SW 1271 (cell line): ENCODE data around the gene PRLH.
"Not testable (repeated sequence)": the region's sequence is repeated elsewhere in the genome, so short reads cannot be mapped to it uniquely, and the experiment has no call there.

Source experiments
- DNase-seq, 2 experiments: peaks; one replicate each; lab custom pipeline; 2025; lab: John Stamatoyannopoulos, UW

PRLH gene

DNA sequence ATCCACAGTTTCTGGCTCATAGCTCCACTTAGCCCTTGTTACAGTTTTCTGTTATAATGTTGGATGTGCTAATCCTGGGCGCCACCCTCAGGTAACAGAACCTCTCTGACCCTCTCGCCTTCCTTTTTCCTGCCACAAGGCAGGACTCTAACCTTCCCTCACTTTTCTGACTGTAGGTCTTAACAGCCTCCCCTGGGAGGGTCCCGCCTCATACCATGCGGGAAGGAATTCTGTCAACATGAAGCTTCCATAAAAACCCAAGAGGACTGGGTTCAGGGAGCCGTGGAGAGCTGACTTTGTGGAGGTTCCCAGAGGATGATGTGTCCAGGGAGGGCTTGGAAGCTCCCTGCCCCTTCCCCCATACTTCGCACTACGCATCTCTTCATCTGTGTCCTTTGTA, 36.0 kb downstream of the PRLH start:
- no peak for DNase-seq

DNA sequence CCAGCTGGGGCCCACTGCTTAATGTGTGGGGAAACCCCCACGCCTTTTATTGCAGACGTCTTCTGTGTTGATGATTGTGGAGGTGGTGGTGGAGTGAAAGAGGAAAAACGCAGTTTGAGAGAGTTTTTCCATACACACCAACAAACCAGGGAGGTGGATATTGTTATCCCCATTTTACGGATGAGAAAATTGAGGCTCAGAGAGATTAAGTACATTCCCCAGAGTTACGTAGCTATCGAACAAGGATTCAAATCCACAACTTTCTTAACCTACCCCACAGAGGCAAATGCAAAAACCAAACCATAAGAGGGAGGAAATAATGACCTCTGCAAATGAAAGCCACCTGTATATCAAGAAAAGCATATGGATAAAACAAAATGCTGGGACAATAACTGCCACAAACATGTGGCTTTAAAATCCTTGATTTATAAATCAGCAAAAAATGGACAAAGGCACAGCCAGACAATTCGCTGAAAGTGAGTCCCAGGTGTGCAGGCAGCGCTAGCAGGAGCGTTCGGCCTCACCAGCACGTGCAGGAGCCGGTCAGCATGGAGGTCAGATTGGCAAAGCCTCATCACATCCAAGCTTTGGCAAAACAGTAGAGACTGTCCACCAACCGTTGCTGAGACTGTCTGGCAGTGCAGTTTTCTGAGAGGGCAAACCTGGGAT, 36.8 kb downstream of the PRLH start:
- DNase-seq, result no peak

DNA sequence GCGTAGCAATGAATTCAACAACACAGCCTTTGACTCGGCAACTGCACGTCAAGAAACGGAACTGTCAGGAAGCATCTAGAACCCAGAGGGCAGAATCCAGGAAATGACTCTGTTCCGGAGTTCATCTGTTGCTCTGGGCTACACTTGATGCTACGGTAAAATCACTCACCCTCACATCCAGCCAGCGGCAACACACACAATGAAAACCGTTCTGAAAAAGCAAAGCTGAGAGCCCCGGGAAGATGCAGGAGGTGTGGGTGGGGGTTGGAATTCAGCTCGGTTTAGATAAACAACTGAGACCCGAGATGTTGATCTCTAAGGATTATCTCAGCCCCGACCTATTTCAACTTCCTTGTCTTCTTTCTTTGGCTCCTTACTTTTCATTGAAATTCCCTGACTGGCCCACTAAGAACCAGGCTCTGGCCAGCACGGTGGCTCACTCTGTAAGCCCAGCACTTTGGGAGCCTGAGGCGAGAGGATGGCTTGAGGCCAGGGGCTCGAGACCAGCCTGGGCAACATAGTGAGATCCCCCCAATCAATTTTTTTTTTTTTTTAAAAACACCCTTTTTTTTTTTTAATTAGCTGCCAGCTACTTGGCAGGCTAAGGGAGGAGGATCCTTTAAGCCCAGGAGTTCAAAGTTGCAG, 37.5 kb downstream of the PRLH start:
- DNase-seq, result peak in 1 of 2 experiments; percentile 28

DNA sequence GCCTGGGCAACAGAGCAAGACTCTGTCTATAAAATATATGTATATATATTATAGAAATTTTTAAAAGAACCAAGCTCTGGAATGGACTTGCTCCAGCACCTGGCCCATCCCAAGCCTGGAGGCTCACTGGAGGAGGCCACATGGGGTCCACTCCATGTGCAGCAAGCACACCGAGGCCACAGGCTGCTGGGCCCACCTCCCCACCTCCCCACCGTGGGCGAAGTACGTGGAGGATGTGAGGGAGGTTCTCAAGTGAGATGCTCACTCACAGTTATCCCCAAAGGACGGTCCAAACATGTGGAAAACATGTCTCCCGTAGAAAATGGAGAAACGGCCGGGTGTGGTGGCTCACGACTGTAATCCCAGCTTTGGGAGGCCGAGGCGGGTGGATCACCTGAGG, 38.0 kb downstream of the PRLH start:
- DNase-seq, result no peak

DNA sequence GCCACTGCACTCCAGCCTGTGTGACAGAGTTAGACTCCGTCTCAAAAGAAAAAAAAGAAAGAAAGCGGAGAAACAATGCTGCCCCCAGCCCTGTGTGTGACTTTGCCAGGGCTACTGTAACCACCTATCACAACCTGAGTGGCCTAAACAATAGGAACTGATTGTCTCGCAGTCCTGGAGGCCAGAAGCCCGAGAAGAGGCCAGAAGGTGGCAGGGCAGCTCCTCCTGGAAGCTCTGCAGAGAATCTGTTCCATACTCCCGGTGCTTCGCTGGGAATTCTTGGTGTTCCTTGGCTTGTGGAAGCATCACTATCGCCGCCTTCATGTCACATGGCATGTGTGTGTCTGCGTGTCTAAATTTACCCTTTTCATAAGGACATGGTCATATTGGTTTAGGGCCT, 38.6 kb downstream of the PRLH start:
- DNase-seq, result peak in 1 of 2 experiments; percentile 18

DNA sequence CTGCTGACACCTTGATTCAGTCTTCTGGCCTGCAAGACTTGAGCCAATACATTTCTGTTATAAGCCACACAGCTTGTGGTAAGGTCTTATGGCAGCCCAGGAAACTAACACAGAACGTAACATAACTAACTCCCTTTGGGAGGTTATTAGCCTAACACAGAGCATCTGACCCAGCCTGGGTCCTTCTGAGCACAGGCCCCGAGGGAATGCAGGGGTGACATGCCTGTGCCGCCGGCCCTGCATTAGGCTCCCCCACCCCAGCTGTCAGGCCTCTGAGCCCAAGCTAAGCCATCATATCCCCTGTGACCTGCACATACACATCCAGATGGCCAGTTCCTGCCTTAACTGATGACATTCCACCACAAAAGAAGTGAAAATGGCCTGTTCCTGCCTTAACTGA, 40.1 kb downstream of the PRLH start:
- not testable (repeated sequence) for DNase-seq

DNA sequence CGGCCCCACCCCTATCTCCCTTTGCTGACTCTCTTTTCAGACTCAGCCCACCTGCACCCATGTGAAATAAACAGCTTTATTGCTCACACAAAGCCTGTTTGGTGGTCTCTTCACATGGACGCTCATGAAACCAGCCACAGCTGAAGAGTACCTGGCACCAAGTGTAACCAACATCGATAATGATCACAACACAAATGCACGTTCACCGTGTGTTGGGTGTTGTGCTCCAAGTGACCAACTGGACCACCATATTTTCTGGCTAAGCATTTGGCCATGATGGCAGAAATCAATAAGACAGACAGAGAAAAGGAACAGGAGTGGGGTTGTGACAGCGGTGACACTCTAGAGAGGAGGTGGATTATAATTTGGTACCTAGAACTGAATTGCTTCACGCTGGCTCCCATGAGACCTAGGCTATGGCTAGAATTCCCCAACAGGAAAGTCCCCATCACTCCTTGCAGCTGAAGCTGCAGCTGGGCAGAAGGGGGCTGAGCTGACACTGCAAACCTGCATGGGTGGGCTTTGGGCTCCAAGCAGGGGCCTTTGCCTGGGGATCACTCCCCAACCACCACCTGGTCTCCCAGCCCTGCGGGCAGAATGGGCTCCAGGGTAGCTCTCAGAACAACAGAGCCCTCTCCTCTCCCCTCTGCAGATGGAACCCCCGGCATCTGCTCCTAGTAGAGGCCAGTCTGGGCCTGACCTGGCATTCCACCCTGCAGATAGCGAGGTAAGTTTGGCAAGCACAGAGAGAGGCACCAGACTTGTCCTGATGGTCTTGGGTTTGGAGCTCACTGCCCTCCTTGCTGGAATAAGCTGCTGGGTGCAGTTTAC, 46.4 kb downstream of the PRLH start:
- no peak for DNase-seq

DNA sequence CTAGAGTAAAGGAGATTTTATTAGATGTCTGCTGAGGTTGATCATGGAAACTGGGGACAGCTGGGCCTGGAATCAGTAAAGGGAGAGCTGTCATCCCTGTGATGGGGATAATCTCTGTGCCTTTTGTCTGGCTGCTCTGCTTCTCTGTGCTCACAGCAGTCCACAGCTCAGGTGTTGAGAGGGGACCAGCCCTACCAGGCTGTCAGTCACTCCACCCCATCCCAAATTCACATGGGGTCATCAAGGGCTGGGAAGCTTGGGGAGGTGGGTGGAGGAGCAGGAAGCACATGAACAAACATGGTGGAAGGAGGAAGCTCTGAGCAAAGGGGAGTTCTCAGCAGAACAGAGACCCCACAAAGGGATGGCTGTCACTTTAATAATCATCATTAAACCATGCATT, 47.3 kb downstream of the PRLH start:
- no peak for DNase-seq

DNA sequence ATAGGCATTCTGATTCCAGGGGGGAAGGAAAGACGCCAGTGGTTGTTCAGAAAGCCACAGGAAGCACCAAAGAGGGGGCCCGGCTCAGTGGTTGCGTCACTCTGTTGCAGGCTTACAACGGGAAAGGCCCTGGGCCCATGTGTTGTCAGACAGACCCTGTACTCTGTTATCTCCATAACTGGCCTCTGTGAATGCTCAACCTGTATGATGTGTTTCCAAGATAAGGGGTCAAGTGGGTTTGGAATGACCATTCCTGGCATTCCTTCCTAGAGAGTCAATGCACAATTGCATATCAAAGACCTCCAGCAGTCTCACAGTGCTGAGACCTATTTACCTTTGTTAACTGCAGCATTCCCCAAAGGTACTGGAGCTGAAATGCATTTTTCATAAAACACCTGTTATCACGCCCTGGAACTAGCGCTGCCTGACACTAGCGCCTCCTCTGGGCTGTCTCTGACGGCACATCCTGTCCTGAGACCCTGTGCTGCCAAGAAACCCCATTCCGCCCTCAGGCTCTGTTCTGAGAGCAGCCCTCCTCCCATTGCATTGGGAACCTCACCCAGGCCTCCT, 47.9 kb downstream of the PRLH start:
- peak in 1 of 2 experiments; percentile 64 for DNase-seq

DNA sequence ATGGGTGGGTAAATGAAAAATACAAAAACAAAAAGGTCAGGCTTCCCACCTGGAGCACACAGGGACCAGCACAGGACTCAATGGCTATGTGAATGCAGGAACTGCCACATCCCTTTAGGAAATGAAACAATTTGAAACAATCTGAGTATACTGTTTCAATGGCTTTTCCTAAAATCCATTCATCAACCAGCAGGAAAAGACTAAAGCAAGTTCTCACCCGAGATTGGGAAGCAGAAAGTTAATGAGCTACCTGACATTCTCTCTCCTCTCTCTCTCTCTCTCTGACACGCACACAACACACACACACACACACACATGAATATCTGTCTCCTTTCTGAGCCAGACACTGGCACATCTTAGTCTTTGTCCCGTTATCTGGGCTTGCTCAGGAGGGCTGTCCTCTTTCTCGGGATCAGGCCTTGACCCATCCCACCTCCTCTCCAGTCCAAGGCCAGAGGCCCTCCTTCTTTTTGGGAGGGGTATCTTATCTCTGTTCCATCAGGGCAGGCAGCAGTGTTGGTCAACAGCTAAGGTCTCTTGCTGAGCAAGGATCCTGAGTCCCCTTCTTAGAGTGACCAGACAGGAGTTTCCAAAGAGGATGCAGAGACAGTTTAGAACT, 49.4 kb downstream of the PRLH start:
- DNase-seq, result no peak

DNA sequence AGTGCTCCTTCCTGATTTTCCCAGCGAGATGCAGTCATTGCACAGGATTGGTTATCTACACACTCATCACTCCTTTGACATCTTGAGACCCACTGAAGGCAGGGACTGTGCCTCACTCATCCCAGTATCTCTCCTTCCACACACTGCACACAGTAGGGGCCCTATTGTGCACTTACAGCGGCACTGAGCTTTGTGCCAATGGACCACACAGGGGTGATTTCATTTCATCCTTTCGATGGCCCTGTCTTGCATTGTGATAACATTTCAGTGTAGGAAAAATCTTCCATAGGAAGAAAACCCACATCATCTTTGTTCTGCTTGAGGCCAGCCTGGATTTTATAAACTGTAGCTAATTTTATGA, 50.0 kb downstream of the PRLH start:
- no peak for DNase-seq
